Tibial nerve (tissue), 4 donors: Measurements from ENCODE around the gene ERMP1. TPM values are rescaled to one million over a fixed set of nuclear protein-coding genes. Genes with fewer than 3 reads are reported as not detected.

Source experiments
- DNase-seq, 2 donors: peaks; one replicate each; pipeline ENCODE4 v3.0.0-alpha.2; 2019; ENCODE audit warnings: low spot score in 2 of 2
- H3K27ac ChIP-seq, 4 donors: fragments of 200-600 bp; sonication (generic) in 3 of 4; one replicate each; pipeline ENCODE4 v1.5.1; 2017 to 2019; ENCODE audit warnings: mild to moderate bottlenecking in 1 of 4
- H3K27me3 ChIP-seq, 2 donors: fragments of 200-600 bp; sonication (generic) in 1 of 2; one replicate each; pipeline versions ENCODE4 v1.5.1 to v1.6.0; 2017 to 2019
- H3K36me3 ChIP-seq, 3 donors: fragments of 200-600 bp; sonication (generic); one replicate each; pipeline ENCODE4 v1.5.1; 2018 to 2019
- H3K4me1 ChIP-seq, 4 donors: fragments of 200-600 bp; sonication (generic) in 3 of 4; one replicate each; pipeline ENCODE4 v1.5.1; 2017 to 2019
- H3K4me3 ChIP-seq, 4 donors: fragments of 200-600 bp; sonication (generic) in 3 of 4; one replicate each; pipeline ENCODE4 v1.5.1; 2017 to 2019; ENCODE audit warnings: mild to moderate bottlenecking in 1 of 4, moderate library complexity in 1 of 4
- H3K9me3 ChIP-seq, 4 donors: fragments of 200-600 bp; sonication (generic) in 3 of 4; one replicate each; pipeline ENCODE4 v1.5.1; 2017 to 2019
- CTCF ChIP-seq, 5 experiments: fragments of 200-600 bp in 3 of 5; fragments of 450-650 bp in 2 of 5; sonication (generic) in 3 of 5; IDR thresholded peaks; one replicate each; pipeline ENCODE4 v1.5.1; 2016 to 2019; ENCODE audit warnings: antibody characterized with exemption in 5 of 5, mild to moderate bottlenecking in 3 of 5, moderate library complexity in 2 of 5
- EP300 ChIP-seq, 2 donors: sonication (generic); formaldehyde crosslinking; IDR thresholded peaks; one replicate each; pipeline ENCODE4 v1.6.1; 2017; ENCODE audit warnings: antibody characterized with exemption in 2 of 2, mild to moderate bottlenecking in 1 of 2
- POLR2A ChIP-seq, 2 donors: fragments of 450-650 bp; IDR thresholded peaks; one replicate each; pipeline ENCODE4 v1.6.1; 2017; ENCODE audit warnings: antibody characterized with exemption in 2 of 2, mild to moderate bottlenecking in 2 of 2, moderate library complexity in 2 of 2
- WGBS, 2 donors: methylation state at CpG; one replicate each; pipeline ENCODE4 v1.1.5; 2018; 5-methylcytosine and 5-hydroxymethylcytosine counted together
- total RNA-seq, 4 donors: library from RNA; depleted of rRNA; stranded (reverse); fragments of >200 nt; gene quantifications; one replicate each; pipeline ENCODE4 v1.1.0, GENCODE V29; 2016

The ERMP1 gene
- total RNA-seq, 4 donors from 2014 or later: 11.1 to 17.5 (median 13.6) TPM

GRCh38 chr9:5793812-5794211 is 39.1 kb downstream of the ERMP1 start:
- Histone ChIP-seq H3K27me3 (no peaks in the 10 kb centered on the region), H3K4me1 (no peaks in the 10 kb centered on the region), H3K36me3 (peaks cover 0 to 58% (median 0%) of the 10 kb centered on the region in 3 donors), H3K27ac (no peak overlapping the region), H3K4me3 (no peak overlapping the region), H3K9me3 (no peaks in the 10 kb centered on the region)
- no peak for DNase-seq
- TF ChIP-seq EP300 (IDR thresholded peaks at IDR 0.05) (no peak), CTCF (IDR thresholded peaks at IDR 0.05) (no peak), POLR2A (IDR thresholded peaks at IDR 0.05) (no peak)
- WGBS, 2 donors: 92 to 94% methylated on average over 1 of the region's 1 CpG

- no peak overlapping the region for H3K4me3 ChIP-seq
- no peaks in the 10 kb centered on the region for H3K27me3 ChIP-seq
- no peaks in the 10 kb centered on the region for H3K9me3 ChIP-seq
- TF ChIP-seq EP300 (IDR thresholded peaks at IDR 0.05) (no peak), CTCF (IDR thresholded peaks at IDR 0.05) (no peak), POLR2A (IDR thresholded peaks at IDR 0.05) (no peak)
- H3K4me1 ChIP-seq: no peaks in the 10 kb centered on the region
- no peak overlapping the region for H3K27ac ChIP-seq
- DNase-seq: no peak
- peaks cover 0 to 48% (median 0%) of the 10 kb centered on the region in 3 donors for H3K36me3 ChIP-seq
- WGBS, 2 donors: 80 to 86% methylated on average over 3 of the region's 3 CpGs
These were observed 41.0 kb downstream of the ERMP1 start for GRCh38 chr9:5791870-5792269.

- no peak for DNase-seq
- H3K36me3 ChIP-seq: peaks cover 0 to 53% (median 0%) of the 10 kb centered on the region in 3 donors
- H3K27ac ChIP-seq: no peak overlapping the region
- H3K27me3 ChIP-seq: no peaks in the 10 kb centered on the region
- WGBS, 2 donors: 48 to 72% methylated on average over 1 of the region's 1 CpG
- TF ChIP-seq CTCF (IDR thresholded peaks at IDR 0.05) (no peak), EP300 (IDR thresholded peaks at IDR 0.05) (no peak), POLR2A (IDR thresholded peaks at IDR 0.05) (no peak)
- H3K9me3 ChIP-seq: no peaks in the 10 kb centered on the region
- H3K4me3 ChIP-seq: no peak overlapping the region
- no peaks in the 10 kb centered on the region for H3K4me1 ChIP-seq
These were observed 42.0 kb downstream of the ERMP1 start for GRCh38 chr9:5790923-5791322.

GRCh38 chr9:5789489-5789888 is 43.4 kb downstream of the ERMP1 start:
- no peak for DNase-seq
- no peaks in the 10 kb centered on the region for H3K9me3 ChIP-seq
- TF ChIP-seq CTCF (IDR thresholded peaks at IDR 0.05): no peak
- TF ChIP-seq EP300 (IDR thresholded peaks at IDR 0.05): no peak
- WGBS, 2 donors: 96 to 97% methylated on average over 5 of the region's 5 CpGs
- H3K27ac ChIP-seq: no peak overlapping the region
- no peak overlapping the region for H3K4me3 ChIP-seq
- peaks cover 0 to 63% (median 0%) of the 10 kb centered on the region in 3 donors for H3K36me3 ChIP-seq
- H3K4me1 ChIP-seq: no peaks in the 10 kb centered on the region
- no peaks in the 10 kb centered on the region for H3K27me3 ChIP-seq

GRCh38 chr9:5787759-5788302 is 45.1 kb downstream of the ERMP1 start:
- H3K4me1 ChIP-seq: no peaks in the 10 kb centered on the region
- WGBS, 2 donors: 93 to 99% methylated on average over 2 of the region's 2 CpGs
- peaks cover 0 to 8% (median 2%) of the 10 kb centered on the region in 4 donors for H3K9me3 ChIP-seq
- H3K4me3 ChIP-seq: no peak overlapping the region
- peaks cover 0 to 78% (median 0%) of the 10 kb centered on the region in 3 donors for H3K36me3 ChIP-seq
- TF ChIP-seq EP300 (IDR thresholded peaks at IDR 0.05) (no peak), CTCF (IDR thresholded peaks at IDR 0.05) (no peak), POLR2A (IDR thresholded peaks at IDR 0.05) (no peak)
- no peak overlapping the region for H3K27ac ChIP-seq
- no peak for DNase-seq
- no peaks in the 10 kb centered on the region for H3K27me3 ChIP-seq
